Fibroblast of upper back skin (primary cell): ENCODE measurements around the gene NT5C3B.

Source experiments
- DNase-seq: peaks from one replicate; pipeline ENCODE4 v3.0.0-alpha.2; 2013

The NT5C3B gene

DNA sequence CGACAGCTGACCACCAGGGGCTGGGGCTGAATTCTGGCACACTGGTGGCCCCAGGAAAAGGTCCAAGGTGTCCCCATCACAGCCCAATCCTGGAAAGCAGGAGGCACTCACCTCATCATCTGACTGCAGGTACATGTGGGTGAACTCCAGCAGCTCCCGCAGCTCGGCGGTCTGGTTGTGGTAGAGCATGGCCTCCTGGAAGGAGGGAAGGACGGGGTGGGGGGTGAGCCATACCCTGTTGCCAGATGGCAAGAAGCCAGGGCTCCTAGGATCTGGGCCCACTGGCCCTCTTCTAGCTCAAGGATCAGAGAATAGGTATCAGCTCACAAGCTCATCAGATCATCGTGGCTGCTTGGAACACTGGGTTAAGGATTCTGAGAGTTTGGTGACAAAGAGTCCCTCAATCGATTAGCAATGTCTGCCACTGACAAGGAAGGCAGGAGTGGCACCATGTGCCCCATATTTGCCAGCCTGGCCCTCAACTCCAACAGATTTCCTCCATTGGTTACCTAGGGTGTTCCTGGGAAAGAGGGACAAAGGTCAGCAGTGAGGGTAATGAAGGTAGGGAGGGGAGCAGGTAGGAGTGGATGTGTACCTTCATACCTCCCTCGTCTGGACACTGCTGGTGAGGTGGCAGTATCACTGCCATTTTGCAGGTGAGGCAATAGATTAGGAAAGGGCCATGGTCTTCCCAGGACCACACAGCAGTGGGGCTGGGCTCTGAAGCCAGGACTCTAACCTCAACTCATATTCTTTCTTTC, 29.2 kb downstream of the NT5C3B start:
- DNase-seq = no peak

GRCh38 chr17:41803049-41804020, 32.7 kb downstream of the NT5C3B start:
- no peak for DNase-seq

GRCh38 chr17:41801374-41802271, 34.4 kb downstream of the NT5C3B start:
- peak; percentile 70 for DNase-seq

- DNase-seq = peak; percentile 67
Observed at GRCh38 chr17:41800601-41801373, 35.2 kb downstream of the NT5C3B start.

DNA sequence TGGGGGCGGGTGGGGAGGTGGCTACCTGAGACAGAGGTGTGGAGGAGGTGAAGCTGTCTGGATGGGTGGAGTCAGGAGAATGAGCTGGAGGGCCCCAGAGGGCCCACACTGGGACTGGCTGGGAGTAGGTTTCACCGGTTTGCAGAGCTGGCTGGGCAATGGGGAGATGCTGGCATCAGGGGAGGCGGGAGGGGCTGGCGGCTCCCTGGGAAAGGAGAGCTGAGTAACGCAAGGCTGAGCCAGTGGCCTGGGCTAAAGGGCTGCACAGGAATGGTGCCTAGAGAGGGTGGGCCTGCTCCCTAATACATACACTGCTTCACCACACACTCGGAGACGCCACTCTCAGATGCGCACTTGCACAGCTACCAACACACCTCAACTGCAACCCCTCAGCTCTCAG, 36.7 kb downstream of the NT5C3B start:
- no peak for DNase-seq

GRCh38 chr17:41797377-41797776, 38.7 kb downstream of the NT5C3B start:
- no peak for DNase-seq

DNA sequence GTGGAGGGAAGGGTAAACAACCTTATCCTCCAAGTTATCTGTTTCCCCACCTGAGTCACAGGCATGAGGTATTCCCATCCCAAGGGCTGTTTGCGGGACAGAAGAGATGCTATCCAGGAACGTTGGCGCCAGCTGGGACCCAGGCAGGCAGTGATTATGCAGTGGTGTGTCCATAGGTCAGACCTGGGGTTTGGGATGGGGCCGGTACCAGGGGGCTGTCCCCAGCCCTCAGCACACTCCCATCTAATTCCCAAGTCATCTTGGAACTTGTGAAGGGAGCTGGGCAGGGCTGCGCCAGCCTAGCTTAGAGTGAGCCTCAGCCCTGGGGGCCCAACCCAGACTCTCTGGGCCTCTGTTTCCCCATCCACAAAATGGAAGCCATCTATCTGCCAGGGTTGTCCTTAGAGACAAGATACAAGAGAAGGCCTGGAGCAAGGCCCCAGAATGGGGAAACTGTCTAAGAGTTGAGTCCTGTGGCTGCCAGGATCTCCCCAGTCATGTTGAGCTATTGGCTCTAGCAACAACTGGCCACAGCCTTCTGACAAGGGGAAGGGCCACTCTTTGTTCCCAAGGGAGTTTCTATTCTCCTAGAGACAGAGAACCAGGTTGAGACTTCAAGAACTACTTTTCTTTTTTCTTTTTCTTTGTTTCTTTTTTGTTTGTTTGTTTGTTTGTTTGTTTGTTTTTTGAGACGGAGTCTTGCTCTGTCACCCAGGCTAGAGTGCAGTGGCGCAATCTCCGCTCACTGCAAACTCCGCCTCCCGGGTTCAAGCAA, 39.7 kb downstream of the NT5C3B start:
- DNase-seq = no peak

GRCh38 chr17:41794540-41794975, 41.5 kb downstream of the NT5C3B start:
- no peak for DNase-seq

DNA sequence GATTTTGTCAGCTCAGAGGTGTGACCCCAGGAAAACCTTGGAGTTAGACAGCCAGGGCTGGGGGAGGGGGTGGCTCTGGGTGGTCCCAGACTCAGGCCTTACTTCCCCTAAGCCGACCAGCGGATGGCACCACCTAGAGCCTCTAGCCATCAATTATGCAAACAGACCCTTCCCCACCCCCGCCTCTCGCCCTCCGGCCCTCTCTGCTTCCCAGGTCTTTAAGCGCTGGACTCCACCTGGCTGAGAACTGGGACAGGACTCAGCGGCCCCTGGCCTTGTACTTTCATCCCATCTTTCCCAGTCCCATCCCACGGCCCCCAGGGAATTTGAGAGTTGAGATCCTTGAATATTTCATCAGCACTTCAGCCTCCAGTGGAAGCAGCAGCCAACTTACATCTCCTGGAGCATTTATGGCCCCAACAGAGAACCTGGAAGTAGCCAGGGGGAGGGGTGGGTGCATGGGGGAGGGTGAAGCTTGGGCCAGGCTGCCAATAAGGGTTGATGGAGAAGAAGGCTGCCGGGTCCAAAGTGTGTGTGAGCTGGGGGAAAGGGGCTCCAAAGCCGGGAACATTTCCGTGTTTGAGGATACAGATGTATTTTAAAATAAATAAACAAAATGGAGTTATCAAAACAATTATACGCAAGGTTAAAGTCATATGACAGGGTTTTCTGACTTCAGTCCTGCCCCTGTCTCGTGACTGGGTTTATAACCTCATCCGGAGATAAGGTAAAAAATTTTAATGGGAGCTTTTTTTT, 42.1 kb downstream of the NT5C3B start:
- DNase-seq = peak; percentile 52

DNA sequence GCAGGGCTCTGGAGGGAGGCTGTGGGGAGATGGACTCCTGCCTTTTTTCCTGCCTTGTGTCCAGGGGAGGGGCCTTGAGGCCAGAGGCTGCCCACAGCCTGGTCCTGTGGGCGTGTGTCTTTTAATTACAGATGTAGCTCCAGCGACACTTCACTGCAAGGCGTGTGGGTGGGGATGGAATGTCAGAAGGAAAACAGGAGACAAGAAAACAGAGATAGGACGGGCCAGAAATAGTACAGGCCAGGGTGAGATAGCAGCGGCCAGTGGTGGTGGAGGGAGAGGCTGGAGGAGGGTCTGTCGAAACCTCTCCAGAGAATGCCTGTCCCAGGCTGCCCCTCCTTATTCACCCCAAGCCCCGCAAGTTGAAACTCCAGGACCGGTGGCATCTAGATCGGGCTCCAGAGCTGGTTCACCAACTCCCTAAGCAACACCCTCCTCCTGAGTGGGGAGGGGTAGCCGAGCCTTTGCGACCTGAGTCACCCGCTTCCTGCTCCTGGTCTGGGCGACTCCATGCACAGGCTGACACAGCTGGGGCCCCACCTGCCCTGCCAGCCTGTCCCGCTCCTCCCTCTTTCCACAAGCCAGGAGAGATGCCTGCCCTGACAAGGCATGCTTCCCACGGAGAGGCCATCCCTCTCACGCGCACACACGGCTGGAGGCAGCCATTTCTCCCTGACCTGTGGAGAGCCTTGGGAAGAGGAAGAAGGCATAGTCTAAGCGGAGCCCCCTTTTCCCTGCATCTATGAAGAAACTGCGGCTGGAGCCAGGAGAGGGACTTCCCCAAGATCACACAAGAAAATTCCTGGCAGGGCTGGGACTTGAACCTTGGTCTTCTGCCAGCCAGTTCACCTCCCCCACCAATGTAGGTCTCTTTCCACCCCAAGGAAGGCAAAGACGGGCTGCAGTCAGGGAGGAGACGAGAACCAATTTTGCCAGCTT, 42.9 kb downstream of the NT5C3B start:
- no peak for DNase-seq

- no peak for DNase-seq
Observed at GRCh38 chr17:41787021-41787418, 49.0 kb downstream of the NT5C3B start.

DNA sequence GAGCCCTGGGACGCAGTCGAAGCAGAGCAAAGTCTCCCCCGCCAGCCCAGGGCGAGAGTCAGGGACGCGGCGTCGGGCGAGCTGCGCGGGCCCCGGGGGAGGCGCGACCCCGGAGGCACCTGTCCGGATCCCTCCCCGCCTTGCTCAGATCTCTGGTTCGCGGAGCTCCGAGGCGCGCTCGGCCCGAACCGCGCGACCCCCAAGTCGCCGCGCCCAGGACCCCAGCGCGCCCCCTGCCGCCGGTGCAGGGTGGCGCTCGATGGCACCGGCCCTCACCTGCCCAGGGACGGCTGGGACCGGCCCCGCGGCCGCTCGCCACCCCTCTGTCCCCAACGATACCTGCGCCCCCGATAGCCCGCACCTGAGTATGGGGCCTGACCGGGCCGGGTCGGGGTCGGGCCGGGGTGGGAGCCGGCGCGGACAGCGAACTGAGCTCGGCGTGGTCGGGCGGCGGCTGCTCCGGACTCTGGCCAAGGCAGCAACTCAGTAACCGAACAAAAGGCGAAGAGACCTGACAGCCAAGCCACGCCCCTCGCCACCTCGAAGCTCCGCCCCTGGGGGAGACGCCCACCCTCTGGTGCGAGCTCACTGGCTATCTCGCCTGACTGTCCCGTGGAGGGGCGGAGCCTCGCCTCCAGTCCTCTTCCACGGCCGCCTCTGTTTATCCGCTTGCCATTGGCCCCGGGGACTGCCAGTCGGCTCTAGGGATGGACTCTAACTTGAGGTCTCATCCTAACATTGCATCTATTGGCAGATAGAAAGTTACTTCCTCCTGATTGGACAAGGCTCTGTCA, 49.6 kb downstream of the NT5C3B start, which contains the start of gene JUP:
TSS of gene JUP (minus strand) at position 485 of the 794 bp plus-strand sequence. CDS start 14,857 bp downstream, outside the sequence.
- DNase-seq = peak; percentile 97

DNA sequence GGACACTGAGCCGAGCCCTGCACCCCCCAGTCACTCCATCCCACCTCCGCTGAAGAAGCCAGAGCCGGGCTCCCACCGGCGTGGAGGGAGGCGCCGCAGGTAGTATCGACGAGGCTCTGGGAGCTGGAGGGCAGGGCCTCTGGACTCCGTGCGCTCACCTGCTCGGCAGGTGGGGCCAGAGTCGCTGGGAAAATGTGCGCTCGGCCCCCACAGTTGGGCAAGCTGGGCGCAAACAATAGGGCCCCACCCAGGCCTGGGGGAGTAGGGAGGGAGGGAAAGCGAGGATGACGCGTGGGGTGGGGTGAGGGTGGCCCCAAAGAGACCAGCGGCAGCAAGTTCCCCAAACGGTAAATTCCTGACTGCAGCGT, 50.2 kb downstream of the NT5C3B start:
- DNase-seq = no peak

GRCh38 chr17:41785091-41785858, 50.8 kb downstream of the NT5C3B start:
- no peak for DNase-seq

DNA sequence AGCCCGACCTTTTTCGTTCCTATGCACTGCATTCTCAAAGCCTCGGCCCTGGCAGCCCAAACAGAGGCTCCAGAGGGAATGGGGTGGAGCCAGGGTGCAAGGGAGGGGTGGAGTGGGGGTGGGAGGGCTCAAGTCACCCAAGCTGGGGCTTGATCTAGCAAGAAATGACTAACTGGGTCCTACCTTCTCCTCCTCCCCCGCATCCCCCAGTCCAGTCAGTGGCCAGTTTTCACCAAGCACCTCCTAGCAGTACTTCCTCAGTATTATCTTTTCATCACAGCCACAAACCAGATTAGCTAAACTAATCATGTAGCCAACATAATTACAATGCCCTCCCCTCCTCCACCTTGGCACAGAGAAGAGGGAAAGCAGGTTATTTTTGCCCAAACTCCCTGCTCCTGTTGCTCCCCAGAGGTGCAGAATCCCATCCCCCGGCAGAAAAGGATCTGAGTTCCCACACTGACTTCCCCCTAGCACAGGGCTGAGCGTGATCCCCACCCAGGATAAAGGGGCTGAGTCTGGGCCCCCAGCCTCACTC, 51.8 kb downstream of the NT5C3B start:
- DNase-seq = no peak

DNA sequence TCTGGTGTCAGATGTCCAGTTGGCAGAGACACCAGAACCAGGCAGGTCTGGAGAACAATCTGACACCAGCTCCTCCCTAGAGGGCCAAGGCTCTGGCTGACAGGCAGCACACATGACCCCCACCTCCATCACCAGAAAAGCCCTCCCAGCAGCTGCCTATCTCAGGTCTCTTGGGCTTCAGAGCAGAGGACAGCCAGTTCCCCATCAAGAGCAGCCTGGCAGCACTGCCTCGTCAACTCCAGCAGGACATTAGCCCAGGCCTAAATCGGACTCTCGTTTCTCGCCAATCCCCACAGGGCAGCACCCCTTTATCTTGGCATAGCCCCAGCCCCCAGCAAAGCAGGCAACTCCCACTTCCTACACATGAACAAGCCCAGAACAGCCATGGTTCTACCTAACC, 53.9 kb downstream of the NT5C3B start:
- DNase-seq = no peak
